Stimulated activated naive CD4-positive, alpha-beta T cell treated with Interleukin-2 at 50 U/mL for 16 hours (primary cell): Measurements from ENCODE around the gene NDUFV3.
A peak's percentile ranks its signal among the peaks of the same experiment; 100 is the strongest.
"Not testable (repeated sequence)": the region's sequence is repeated elsewhere in the genome, so short reads cannot be mapped to it uniquely, and the experiment has no call there.

Source experiments
- DNase-seq: peaks from one replicate; lab custom pipeline; 2025; lab: John Stamatoyannopoulos, UW

Gene NDUFV3

GRCh38 chr21:42857216-42857615 is 35.9 kb upstream of the NDUFV3 start:
- DNase-seq, result no peak

- no peak for DNase-seq
These were observed 34.8 kb upstream of the NDUFV3 start for GRCh38 chr21:42858185-42858847.

- DNase-seq, result no peak
These were observed 33.9 kb upstream of the NDUFV3 start for GRCh38 chr21:42858957-42859890.

GRCh38 chr21:42859891-42860230 is 33.2 kb upstream of the NDUFV3 start:
- no peak for DNase-seq

GRCh38 chr21:42860345-42860744 is 32.8 kb upstream of the NDUFV3 start:
- no peak for DNase-seq

GRCh38 chr21:42861311-42861847 is 31.7 kb upstream of the NDUFV3 start:
- DNase-seq, result no peak

GRCh38 chr21:42861848-42862400 is 31.2 kb upstream of the NDUFV3 start:
- DNase-seq, result no peak

GRCh38 chr21:42862774-42863503 is 30.2 kb upstream of the NDUFV3 start:
- no peak for DNase-seq

GRCh38 chr21:42863504-42863870 is 29.6 kb upstream of the NDUFV3 start:
- no peak for DNase-seq

- no peak for DNase-seq
These were observed 28.8 kb upstream of the NDUFV3 start for GRCh38 chr21:42864286-42864685.

GRCh38 chr21:42864815-42865775 is 28.0 kb upstream of the NDUFV3 start:
- DNase-seq, result no peak

GRCh38 chr21:42865776-42866160 is 27.3 kb upstream of the NDUFV3 start:
- DNase-seq, result no peak

GRCh38 chr21:42868196-42868595 is 24.9 kb upstream of the NDUFV3 start:
- no peak for DNase-seq

- DNase-seq, result no peak
These were observed 20.0 kb upstream of the NDUFV3 start for GRCh38 chr21:42873096-42873495.

- not testable (repeated sequence) for DNase-seq
These were observed 17.3 kb upstream of the NDUFV3 start for GRCh38 chr21:42875811-42876210.

- peak; percentile 31 for DNase-seq
These were observed 14.5 kb upstream of the NDUFV3 start for GRCh38 chr21:42878678-42878992.

- peak; percentile 96 for DNase-seq
These were observed 13.9 kb upstream of the NDUFV3 start, which contains the start of gene WDR4 for GRCh38 chr21:42878993-42879787. TSS of gene WDR4 (minus strand) at chr21:42879539. CDS start at chr21:42879495, 44 bp downstream.

GRCh38 chr21:42880352-42880751 is 12.8 kb upstream of the NDUFV3 start:
- DNase-seq, result no peak

GRCh38 chr21:42883921-42884320 is 9.2 kb upstream of the NDUFV3 start:
- no peak for DNase-seq

GRCh38 chr21:42887326-42887725 is 5.8 kb upstream of the NDUFV3 start:
- DNase-seq, result no peak
